ENCODE results near the gene DPYSL3. TPM values are rescaled to one million over a fixed set of nuclear protein-coding genes. Genes with fewer than 3 reads are reported as not detected.

DPYSL3 gene
- total RNA-seq, 1 donor from 2014 or later: 109 TPM

GRCh38 chr5:147430628-147431027, 79.2 kb downstream of the DPYSL3 start:
- Histone ChIP-seq H3K9me3 (ENCODE audit: control insufficient read depth in 3 of 3, low read length in 3 of 3) (no peaks in the 10 kb centered on the region), H3K27ac (ENCODE audit: low read depth, low read length) (no peak overlapping the region), H3K9ac (ENCODE audit: low read depth in 1 of 3, low read length in 3 of 3) (no peak overlapping the region), H3K36me3 (ENCODE audit: control insufficient read depth in 3 of 3, insufficient read depth in 3 of 3, low read length in 3 of 3) (no peaks in the 10 kb centered on the region), H3K4me1 (ENCODE audit: control insufficient read depth in 3 of 3, insufficient read depth in 3 of 3, low read length in 3 of 3) (peaks cover 25 to 32% (median 31%) of the 10 kb centered on the region in 3 donors), H3K4me3 (ENCODE audit: low read length in 3 of 3) (no peak overlapping the region), H3K27me3 (ENCODE audit: control insufficient read depth in 3 of 3, insufficient read depth in 3 of 3, low read length in 3 of 3) (no peaks in the 10 kb centered on the region)

- H3K4me1 ChIP-seq (ENCODE audit: control insufficient read depth in 3 of 3, insufficient read depth in 3 of 3, low read length in 3 of 3): peaks cover 25 to 32% (median 31%) of the 10 kb centered on the region in 3 donors
- peaks cover 0 to 5% (median 0%) of the 10 kb centered on the region in 3 donors for H3K36me3 ChIP-seq (ENCODE audit: control insufficient read depth in 3 of 3, insufficient read depth in 3 of 3, low read length in 3 of 3)
- H3K9ac ChIP-seq (ENCODE audit: low read depth in 1 of 3, low read length in 3 of 3): no peak overlapping the region
- no peak overlapping the region for H3K4me3 ChIP-seq (ENCODE audit: low read length in 3 of 3)
- no peak overlapping the region for H3K27ac ChIP-seq (ENCODE audit: low read depth, low read length)
- no peaks in the 10 kb centered on the region for H3K27me3 ChIP-seq (ENCODE audit: control insufficient read depth in 3 of 3, insufficient read depth in 3 of 3, low read length in 3 of 3)
- no peaks in the 10 kb centered on the region for H3K9me3 ChIP-seq (ENCODE audit: control insufficient read depth in 3 of 3, low read length in 3 of 3)
Observed at GRCh38 chr5:147427521-147428401, 82.1 kb downstream of the DPYSL3 start.

GRCh38 chr5:147426640-147427327, 83.1 kb downstream of the DPYSL3 start:
- peaks cover 20 to 29% (median 27%) of the 10 kb centered on the region in 3 donors for H3K4me1 ChIP-seq (ENCODE audit: control insufficient read depth in 3 of 3, insufficient read depth in 3 of 3, low read length in 3 of 3)
- H3K9me3 ChIP-seq (ENCODE audit: control insufficient read depth in 3 of 3, low read length in 3 of 3): no peaks in the 10 kb centered on the region
- peaks cover 0 to 5% (median 0%) of the 10 kb centered on the region in 3 donors for H3K36me3 ChIP-seq (ENCODE audit: control insufficient read depth in 3 of 3, insufficient read depth in 3 of 3, low read length in 3 of 3)
- H3K9ac ChIP-seq (ENCODE audit: low read depth in 1 of 3, low read length in 3 of 3): no peak overlapping the region
- H3K4me3 ChIP-seq (ENCODE audit: low read length in 3 of 3): no peak overlapping the region
- no peak overlapping the region for H3K27ac ChIP-seq (ENCODE audit: low read depth, low read length)
- no peaks in the 10 kb centered on the region for H3K27me3 ChIP-seq (ENCODE audit: control insufficient read depth in 3 of 3, insufficient read depth in 3 of 3, low read length in 3 of 3)

- H3K36me3 ChIP-seq (ENCODE audit: control insufficient read depth in 3 of 3, insufficient read depth in 3 of 3, low read length in 3 of 3): peaks cover 2 to 12% (median 3%) of the 10 kb centered on the region in 3 donors
- peaks cover 29 to 40% (median 30%) of the 10 kb centered on the region in 3 donors for H3K4me1 ChIP-seq (ENCODE audit: control insufficient read depth in 3 of 3, insufficient read depth in 3 of 3, low read length in 3 of 3)
- no peak overlapping the region for H3K9ac ChIP-seq (ENCODE audit: low read depth in 1 of 3, low read length in 3 of 3)
- H3K27ac ChIP-seq (ENCODE audit: low read depth, low read length): peak overlapping the region; percentile 15
- no peaks in the 10 kb centered on the region for H3K27me3 ChIP-seq (ENCODE audit: control insufficient read depth in 3 of 3, insufficient read depth in 3 of 3, low read length in 3 of 3)
- H3K4me3 ChIP-seq (ENCODE audit: low read length in 3 of 3): no peak overlapping the region
- H3K9me3 ChIP-seq (ENCODE audit: control insufficient read depth in 3 of 3, low read length in 3 of 3): no peaks in the 10 kb centered on the region
Observed at GRCh38 chr5:147418613-147419012, 91.3 kb downstream of the DPYSL3 start.

- no peaks in the 10 kb centered on the region for H3K27me3 ChIP-seq (ENCODE audit: control insufficient read depth in 3 of 3, insufficient read depth in 3 of 3, low read length in 3 of 3)
- no peak overlapping the region for H3K9ac ChIP-seq (ENCODE audit: low read depth in 1 of 3, low read length in 3 of 3)
- H3K27ac ChIP-seq (ENCODE audit: low read depth, low read length): peak overlapping the region; percentile 20
- peaks cover 38 to 53% (median 40%) of the 10 kb centered on the region in 3 donors for H3K4me1 ChIP-seq (ENCODE audit: control insufficient read depth in 3 of 3, insufficient read depth in 3 of 3, low read length in 3 of 3)
- no peaks in the 10 kb centered on the region for H3K9me3 ChIP-seq (ENCODE audit: control insufficient read depth in 3 of 3, low read length in 3 of 3)
- peaks cover 0 to 12% (median 2%) of the 10 kb centered on the region in 3 donors for H3K36me3 ChIP-seq (ENCODE audit: control insufficient read depth in 3 of 3, insufficient read depth in 3 of 3, low read length in 3 of 3)
- no peak overlapping the region for H3K4me3 ChIP-seq (ENCODE audit: low read length in 3 of 3)
Observed at GRCh38 chr5:147417135-147417813, 92.6 kb downstream of the DPYSL3 start.

- H3K9ac ChIP-seq (ENCODE audit: low read depth in 1 of 3, low read length in 3 of 3): no peak overlapping the region
- H3K4me3 ChIP-seq (ENCODE audit: low read length in 3 of 3): no peak overlapping the region
- H3K27me3 ChIP-seq (ENCODE audit: control insufficient read depth in 3 of 3, insufficient read depth in 3 of 3, low read length in 3 of 3): no peaks in the 10 kb centered on the region
- H3K27ac ChIP-seq (ENCODE audit: low read depth, low read length): no peak overlapping the region
- H3K4me1 ChIP-seq (ENCODE audit: control insufficient read depth in 3 of 3, insufficient read depth in 3 of 3, low read length in 3 of 3): peaks cover 38 to 63% (median 40%) of the 10 kb centered on the region in 3 donors
- peaks cover 0 to 16% (median 2%) of the 10 kb centered on the region in 3 donors for H3K36me3 ChIP-seq (ENCODE audit: control insufficient read depth in 3 of 3, insufficient read depth in 3 of 3, low read length in 3 of 3)
- no peaks in the 10 kb centered on the region for H3K9me3 ChIP-seq (ENCODE audit: control insufficient read depth in 3 of 3, low read length in 3 of 3)
Observed at GRCh38 chr5:147415651-147416050, 94.2 kb downstream of the DPYSL3 start.

- Histone ChIP-seq H3K9me3 (ENCODE audit: control insufficient read depth in 3 of 3, low read length in 3 of 3) (no peaks in the 10 kb centered on the region), H3K36me3 (ENCODE audit: control insufficient read depth in 3 of 3, insufficient read depth in 3 of 3, low read length in 3 of 3) (peaks cover 2 to 14% (median 3%) of the 10 kb centered on the region in 3 donors), H3K4me3 (ENCODE audit: low read length in 3 of 3) (no peak overlapping the region), H3K27me3 (ENCODE audit: control insufficient read depth in 3 of 3, insufficient read depth in 3 of 3, low read length in 3 of 3) (no peaks in the 10 kb centered on the region), H3K9ac (ENCODE audit: low read depth in 1 of 3, low read length in 3 of 3) (no peak overlapping the region), H3K27ac (ENCODE audit: low read depth, low read length) (peak overlapping the region; percentile 17), H3K4me1 (ENCODE audit: control insufficient read depth in 3 of 3, insufficient read depth in 3 of 3, low read length in 3 of 3) (peaks cover 37 to 61% (median 40%) of the 10 kb centered on the region in 3 donors)
Observed at GRCh38 chr5:147413266-147413665, 96.6 kb downstream of the DPYSL3 start.

- peaks cover 2 to 10% (median 7%) of the 10 kb centered on the region in 3 donors for H3K36me3 ChIP-seq (ENCODE audit: control insufficient read depth in 3 of 3, insufficient read depth in 3 of 3, low read length in 3 of 3)
- H3K9me3 ChIP-seq (ENCODE audit: control insufficient read depth in 3 of 3, low read length in 3 of 3): no peaks in the 10 kb centered on the region
- H3K9ac ChIP-seq (ENCODE audit: low read depth in 1 of 3, low read length in 3 of 3): no peak overlapping the region
- peaks cover 32 to 55% (median 40%) of the 10 kb centered on the region in 3 donors for H3K4me1 ChIP-seq (ENCODE audit: control insufficient read depth in 3 of 3, insufficient read depth in 3 of 3, low read length in 3 of 3)
- H3K27me3 ChIP-seq (ENCODE audit: control insufficient read depth in 3 of 3, insufficient read depth in 3 of 3, low read length in 3 of 3): no peaks in the 10 kb centered on the region
- H3K27ac ChIP-seq (ENCODE audit: low read depth, low read length): peak overlapping the region; percentile 17
- H3K4me3 ChIP-seq (ENCODE audit: low read length in 3 of 3): no peak overlapping the region
Observed at GRCh38 chr5:147412561-147412960, 97.3 kb downstream of the DPYSL3 start.

- H3K9ac ChIP-seq (ENCODE audit: low read depth in 1 of 3, low read length in 3 of 3): no peak overlapping the region
- no peaks in the 10 kb centered on the region for H3K27me3 ChIP-seq (ENCODE audit: control insufficient read depth in 3 of 3, insufficient read depth in 3 of 3, low read length in 3 of 3)
- H3K9me3 ChIP-seq (ENCODE audit: control insufficient read depth in 3 of 3, low read length in 3 of 3): no peaks in the 10 kb centered on the region
- H3K4me1 ChIP-seq (ENCODE audit: control insufficient read depth in 3 of 3, insufficient read depth in 3 of 3, low read length in 3 of 3): peaks cover 33 to 55% (median 42%) of the 10 kb centered on the region in 3 donors
- no peak overlapping the region for H3K4me3 ChIP-seq (ENCODE audit: low read length in 3 of 3)
- peak overlapping the region; percentile 17 for H3K27ac ChIP-seq (ENCODE audit: low read depth, low read length)
- peaks cover 2 to 13% (median 7%) of the 10 kb centered on the region in 3 donors for H3K36me3 ChIP-seq (ENCODE audit: control insufficient read depth in 3 of 3, insufficient read depth in 3 of 3, low read length in 3 of 3)
Observed at GRCh38 chr5:147411359-147412319, 98.2 kb downstream of the DPYSL3 start.

All from skeletal muscle tissue (tissue), 4 donors.